ENCODE measurements around the gene CXCL11. TPM values are rescaled to one million over a fixed set of nuclear protein-coding genes. Genes with fewer than 3 reads are reported as not detected.
A peak's percentile ranks its signal among the peaks of the same experiment; 100 is the strongest.

Gene CXCL11
- total and polyA plus RNA-seq, 2 donors: 7.1 to 9.6 TPM

- DNase-seq (ENCODE audit: low read depth in 6 of 9, low spot score in 9 of 9): no peak
- H3K4me3 ChIP-seq (ENCODE audit: low read length in 2 of 2): no peak overlapping the region
- WGBS: 97% methylated on average over 31 of the region's 31 CpGs
- peaks cover 0 to 8% of the 10 kb centered on the region in 2 donors for H3K4me1 ChIP-seq (ENCODE audit: control insufficient read depth in 2 of 2, insufficient read depth in 2 of 2, low read length in 2 of 2)
- no peaks in the 10 kb centered on the region for H3K36me3 ChIP-seq (ENCODE audit: control insufficient read depth in 2 of 2, insufficient read depth in 2 of 2, low read length in 1 of 2)
- H3K27ac ChIP-seq (ENCODE audit: low read depth in 1 of 2, low read length in 1 of 2): peak overlapping the region in 1 of 2 donors; percentile 82
- no peaks in the 10 kb centered on the region for H3K27me3 ChIP-seq (ENCODE audit: control insufficient read depth in 2 of 2, insufficient read depth in 1 of 2, low read length in 1 of 2)
- no peaks in the 10 kb centered on the region for H3K9me3 ChIP-seq (ENCODE audit: control insufficient read depth in 2 of 2, insufficient read depth in 1 of 2, low read length in 1 of 2)
These were observed 24.7 kb downstream of the CXCL11 start for GRCh38 chr4:76011018-76011670.

GRCh38 chr4:76010576-76010975 is 25.3 kb downstream of the CXCL11 start:
- Histone ChIP-seq H3K4me3 (ENCODE audit: low read length in 2 of 2) (no peak overlapping the region), H3K27ac (ENCODE audit: low read depth in 1 of 2, low read length in 1 of 2) (no peak overlapping the region), H3K9me3 (ENCODE audit: control insufficient read depth in 2 of 2, insufficient read depth in 1 of 2, low read length in 1 of 2) (no peaks in the 10 kb centered on the region), H3K27me3 (ENCODE audit: control insufficient read depth in 2 of 2, insufficient read depth in 1 of 2, low read length in 1 of 2) (no peaks in the 10 kb centered on the region), H3K4me1 (ENCODE audit: control insufficient read depth in 2 of 2, insufficient read depth in 2 of 2, low read length in 2 of 2) (peaks cover 0 to 8% of the 10 kb centered on the region in 2 donors), H3K36me3 (ENCODE audit: control insufficient read depth in 2 of 2, insufficient read depth in 2 of 2, low read length in 1 of 2) (no peaks in the 10 kb centered on the region)
- no peak for DNase-seq (ENCODE audit: low read depth in 6 of 9, low spot score in 9 of 9)
- WGBS: 98% methylated on average over 13 of the region's 13 CpGs

GRCh38 chr4:76009311-76009710 is 26.6 kb downstream of the CXCL11 start:
- Histone ChIP-seq H3K36me3 (ENCODE audit: control insufficient read depth in 2 of 2, insufficient read depth in 2 of 2, low read length in 1 of 2) (no peaks in the 10 kb centered on the region), H3K9me3 (ENCODE audit: control insufficient read depth in 2 of 2, insufficient read depth in 1 of 2, low read length in 1 of 2) (no peaks in the 10 kb centered on the region)
- 82% methylated on average over 5 of the region's 5 CpGs for WGBS

GRCh38 chr4:76007089-76007862 is 28.6 kb downstream of the CXCL11 start, which contains the start of gene CXCL9:
CXCL9 (minus strand) TSS chr4:76007509; CDS start chr4:76007449, 60 bp downstream.
- DNase-seq (ENCODE audit: low read depth in 6 of 9, low spot score in 9 of 9): no peak
- peaks cover 0 to 18% of the 10 kb centered on the region in 2 donors for H3K4me1 ChIP-seq (ENCODE audit: control insufficient read depth in 2 of 2, insufficient read depth in 2 of 2, low read length in 2 of 2)
- no peaks in the 10 kb centered on the region for H3K9me3 ChIP-seq (ENCODE audit: control insufficient read depth in 2 of 2, insufficient read depth in 1 of 2, low read length in 1 of 2)
- no peak within 1 kb of the TSS for H3K4me3 ChIP-seq (ENCODE audit: low read length in 2 of 2)
- H3K36me3 ChIP-seq (ENCODE audit: control insufficient read depth in 2 of 2, insufficient read depth in 2 of 2, low read length in 1 of 2): no peaks in the 10 kb centered on the region
- 95% methylated on average over 1 of the region's 1 CpG for WGBS
- H3K27me3 ChIP-seq (ENCODE audit: control insufficient read depth in 2 of 2, insufficient read depth in 1 of 2, low read length in 1 of 2): no peaks in the 10 kb centered on the region
- H3K27ac ChIP-seq (ENCODE audit: low read depth in 1 of 2, low read length in 1 of 2): no peak within 1 kb of the TSS

More at GRCh38 chr4:76009311-76009710, 26.6 kb downstream of the CXCL11 start:
- peaks cover 0 to 8% of the 10 kb centered on the region in 2 donors for H3K4me1 ChIP-seq (ENCODE audit: control insufficient read depth in 2 of 2, insufficient read depth in 2 of 2, low read length in 2 of 2)
- H3K27ac ChIP-seq (ENCODE audit: low read depth in 1 of 2, low read length in 1 of 2): no peak overlapping the region
- no peak for DNase-seq (ENCODE audit: low read depth in 6 of 9, low spot score in 9 of 9)
- H3K4me3 ChIP-seq (ENCODE audit: low read length in 2 of 2): no peak overlapping the region
- H3K27me3 ChIP-seq (ENCODE audit: control insufficient read depth in 2 of 2, insufficient read depth in 1 of 2, low read length in 1 of 2): no peaks in the 10 kb centered on the region

GRCh38 chr4:76003620-76004019 is 32.2 kb downstream of the CXCL11 start:
- Histone ChIP-seq H3K36me3 (ENCODE audit: control insufficient read depth in 2 of 2, insufficient read depth in 2 of 2, low read length in 1 of 2) (no peaks in the 10 kb centered on the region), H3K4me3 (ENCODE audit: low read length in 2 of 2) (no peak overlapping the region), H3K27me3 (ENCODE audit: control insufficient read depth in 2 of 2, insufficient read depth in 1 of 2, low read length in 1 of 2) (no peaks in the 10 kb centered on the region), H3K4me1 (ENCODE audit: control insufficient read depth in 2 of 2, insufficient read depth in 2 of 2, low read length in 2 of 2) (peaks cover 0 to 11% of the 10 kb centered on the region in 2 donors), H3K27ac (ENCODE audit: low read depth in 1 of 2, low read length in 1 of 2) (no peak overlapping the region), H3K9me3 (ENCODE audit: control insufficient read depth in 2 of 2, insufficient read depth in 1 of 2, low read length in 1 of 2) (no peaks in the 10 kb centered on the region)
- 90% methylated on average over 3 of the region's 3 CpGs for WGBS
- DNase-seq (ENCODE audit: low read depth in 6 of 9, low spot score in 9 of 9): no peak

- Histone ChIP-seq H3K9me3 (ENCODE audit: control insufficient read depth in 2 of 2, insufficient read depth in 1 of 2, low read length in 1 of 2) (no peaks in the 10 kb centered on the region), H3K4me1 (ENCODE audit: control insufficient read depth in 2 of 2, insufficient read depth in 2 of 2, low read length in 2 of 2) (peaks cover 0 to 11% of the 10 kb centered on the region in 2 donors), H3K27me3 (ENCODE audit: control insufficient read depth in 2 of 2, insufficient read depth in 1 of 2, low read length in 1 of 2) (no peaks in the 10 kb centered on the region), H3K4me3 (ENCODE audit: low read length in 2 of 2) (no peak overlapping the region), H3K27ac (ENCODE audit: low read depth in 1 of 2, low read length in 1 of 2) (no peak overlapping the region), H3K36me3 (ENCODE audit: control insufficient read depth in 2 of 2, insufficient read depth in 2 of 2, low read length in 1 of 2) (no peaks in the 10 kb centered on the region)
- 75% methylated on average over 2 of the region's 2 CpGs for WGBS
- DNase-seq (ENCODE audit: low read depth in 6 of 9, low spot score in 9 of 9): no peak
These were observed 32.8 kb downstream of the CXCL11 start for GRCh38 chr4:76003035-76003434.

GRCh38 chr4:76002176-76002575 is 33.7 kb downstream of the CXCL11 start:
- H3K36me3 ChIP-seq (ENCODE audit: control insufficient read depth in 2 of 2, insufficient read depth in 2 of 2, low read length in 1 of 2): no peaks in the 10 kb centered on the region
- no peak for DNase-seq (ENCODE audit: low read depth in 6 of 9, low spot score in 9 of 9)
- WGBS: 95% methylated on average over 4 of the region's 4 CpGs
- H3K27ac ChIP-seq (ENCODE audit: low read depth in 1 of 2, low read length in 1 of 2): no peak overlapping the region
- no peak overlapping the region for H3K4me3 ChIP-seq (ENCODE audit: low read length in 2 of 2)
- H3K4me1 ChIP-seq (ENCODE audit: control insufficient read depth in 2 of 2, insufficient read depth in 2 of 2, low read length in 2 of 2): peaks cover 0 to 11% of the 10 kb centered on the region in 2 donors
- no peaks in the 10 kb centered on the region for H3K27me3 ChIP-seq (ENCODE audit: control insufficient read depth in 2 of 2, insufficient read depth in 1 of 2, low read length in 1 of 2)
- no peaks in the 10 kb centered on the region for H3K9me3 ChIP-seq (ENCODE audit: control insufficient read depth in 2 of 2, insufficient read depth in 1 of 2, low read length in 1 of 2)

GRCh38 chr4:76001700-76002099 is 34.2 kb downstream of the CXCL11 start:
- no peak for DNase-seq (ENCODE audit: low read depth in 6 of 9, low spot score in 9 of 9)
- H3K9me3 ChIP-seq (ENCODE audit: control insufficient read depth in 2 of 2, insufficient read depth in 1 of 2, low read length in 1 of 2): no peaks in the 10 kb centered on the region
- 95% methylated on average over 7 of the region's 7 CpGs for WGBS
- H3K27me3 ChIP-seq (ENCODE audit: control insufficient read depth in 2 of 2, insufficient read depth in 1 of 2, low read length in 1 of 2): no peaks in the 10 kb centered on the region
- H3K4me1 ChIP-seq (ENCODE audit: control insufficient read depth in 2 of 2, insufficient read depth in 2 of 2, low read length in 2 of 2): peaks cover 0 to 11% of the 10 kb centered on the region in 2 donors
- H3K4me3 ChIP-seq (ENCODE audit: low read length in 2 of 2): no peak overlapping the region
- no peak overlapping the region for H3K27ac ChIP-seq (ENCODE audit: low read depth in 1 of 2, low read length in 1 of 2)
- no peaks in the 10 kb centered on the region for H3K36me3 ChIP-seq (ENCODE audit: control insufficient read depth in 2 of 2, insufficient read depth in 2 of 2, low read length in 1 of 2)

GRCh38 chr4:76000279-76000678 is 35.6 kb downstream of the CXCL11 start:
- Histone ChIP-seq H3K4me1 (ENCODE audit: control insufficient read depth in 2 of 2, insufficient read depth in 2 of 2, low read length in 2 of 2) (peaks cover 0 to 11% of the 10 kb centered on the region in 2 donors), H3K27me3 (ENCODE audit: control insufficient read depth in 2 of 2, insufficient read depth in 1 of 2, low read length in 1 of 2) (no peaks in the 10 kb centered on the region), H3K4me3 (ENCODE audit: low read length in 2 of 2) (no peak overlapping the region), H3K9me3 (ENCODE audit: control insufficient read depth in 2 of 2, insufficient read depth in 1 of 2, low read length in 1 of 2) (no peaks in the 10 kb centered on the region), H3K36me3 (ENCODE audit: control insufficient read depth in 2 of 2, insufficient read depth in 2 of 2, low read length in 1 of 2) (no peaks in the 10 kb centered on the region), H3K27ac (ENCODE audit: low read depth in 1 of 2, low read length in 1 of 2) (no peak overlapping the region)
- no peak for DNase-seq (ENCODE audit: low read depth in 6 of 9, low spot score in 9 of 9)
- 96% methylated on average over 1 of the region's 1 CpG for WGBS
